Lung (tissue), 12 donors: ENCODE data around the gene ESAM. TPM values are rescaled to one million over a fixed set of nuclear protein-coding genes. Genes with fewer than 3 reads are reported as not detected.

ENCODE experiments used
- ATAC-seq: fragments of 200-7000 bp; cut with Tn5 transposase; one replicate; pipeline ENCODE4 v1.9.1; 2020; ENCODE audit warnings: moderate number of reproducible peaks; ENCODE audit not compliant: insufficient read depth, low FRiP score
- DNase-seq, 3 donors: peaks; one replicate each; pipeline ENCODE4 v3.0.0-alpha.2; 2013 to 2017
- H3K27ac ChIP-seq, 2 donors: one replicate each; pipeline ENCODE4 v1.5.1; 2013; ENCODE audit warnings: mild to moderate bottlenecking in 2 of 2, moderate library complexity in 2 of 2, control low read depth in 1 of 2, inconsistent platforms in 1 of 2, low read depth in 1 of 2, low read length in 1 of 2
- H3K27me3 ChIP-seq, 3 donors: one replicate each; pipeline ENCODE4 v1.5.1; 2013; ENCODE audit warnings: low read length in 2 of 3; ENCODE audit not compliant: control insufficient read depth in 3 of 3, insufficient read depth in 3 of 3
- H3K36me3 ChIP-seq, 4 donors: one replicate each; pipeline ENCODE4 v1.5.1; 2013; ENCODE audit warnings: low read length in 4 of 4, mild to moderate bottlenecking in 1 of 4, moderate library complexity in 1 of 4; ENCODE audit not compliant: control insufficient read depth in 4 of 4, insufficient read depth in 4 of 4
- H3K4me1 ChIP-seq, 5 donors: one replicate each; pipeline ENCODE4 v1.5.1; 2013; ENCODE audit warnings: low read length in 5 of 5, mild to moderate bottlenecking in 2 of 5, moderate library complexity in 1 of 5; ENCODE audit not compliant: control insufficient read depth in 5 of 5, insufficient read depth in 5 of 5
- H3K4me3 ChIP-seq: one replicate; pipeline ENCODE4 v1.5.1; 2013; ENCODE audit warnings: mild to moderate bottlenecking, control low read depth, moderate library complexity
- H3K9ac ChIP-seq, 2 donors: one replicate each; pipeline ENCODE4 v1.5.1; 2013; ENCODE audit warnings: low read length in 2 of 2, control low read depth in 1 of 2; ENCODE audit not compliant: insufficient read depth in 1 of 2
- H3K9me3 ChIP-seq, 4 donors: one replicate each; pipeline ENCODE4 v1.5.1; 2013; ENCODE audit warnings: low read length in 3 of 4, mild to moderate bottlenecking in 1 of 4, moderate library complexity in 1 of 4; ENCODE audit not compliant: control insufficient read depth in 4 of 4, insufficient read depth in 3 of 4
- WGBS, 2 donors: extraction: QIAGEN DNeasy Blood & Tissue Kit; methylation state at CpG; one replicate each; pipeline ENCODE4 v1.1.7; 2013; 5-methylcytosine and 5-hydroxymethylcytosine counted together
- polyA plus RNA-seq, 2 donors: library from polyadenylated mRNA; stranded (reverse); fragments of 200-250 nt; gene quantifications; one replicate each; pipeline ENCODE4 v1.2.1, GENCODE V29; 2013
- total RNA-seq, 2 donors: library from RNA; depleted of rRNA in 1 of 2; stranded (reverse); fragments of >200 nt in 1 of 2; gene quantifications; one replicate each; pipeline ENCODE4 v1.2.1, GENCODE V29; 2014 to 2021
- TF ChIP-seq, protein P1 (sequence below): IDR thresholded peaks from 2 replicates; pipeline ENCODE4 v1.5.1; 2012; ENCODE audit warnings: mild to moderate bottlenecking; ENCODE audit errors: control extremely low read depth, extremely low read depth
- donor health status: control.
- donor health status: control.
- donor health status: Bipolar disorder and iron deficiency.
- donor health status: healthy.
- donor health status: DM: yes; HTN: yes; CAD: no.

The ESAM gene
- total and polyA plus RNA-seq, 4 donors: 77.7 to 142 (median 130) TPM

GRCh38 chr11:124727474-124727873 lies 34.6 kb downstream of the ESAM start:
- Histone ChIP-seq H3K27ac (peak overlapping the region in 1 of 2 donors; percentile 35), H3K36me3 (no peaks in the 10 kb centered on the region), H3K4me1 (peaks cover 0 to 16% (median 14%) of the 10 kb centered on the region in 5 donors), H3K9me3 (no peaks in the 10 kb centered on the region), H3K27me3 (peaks cover 0 to 17% (median 0%) of the 10 kb centered on the region in 3 donors), H3K4me3 (no peak overlapping the region), H3K9ac (no peak overlapping the region)
- ATAC-seq: no peak
- TF ChIP-seq, protein P1, sequence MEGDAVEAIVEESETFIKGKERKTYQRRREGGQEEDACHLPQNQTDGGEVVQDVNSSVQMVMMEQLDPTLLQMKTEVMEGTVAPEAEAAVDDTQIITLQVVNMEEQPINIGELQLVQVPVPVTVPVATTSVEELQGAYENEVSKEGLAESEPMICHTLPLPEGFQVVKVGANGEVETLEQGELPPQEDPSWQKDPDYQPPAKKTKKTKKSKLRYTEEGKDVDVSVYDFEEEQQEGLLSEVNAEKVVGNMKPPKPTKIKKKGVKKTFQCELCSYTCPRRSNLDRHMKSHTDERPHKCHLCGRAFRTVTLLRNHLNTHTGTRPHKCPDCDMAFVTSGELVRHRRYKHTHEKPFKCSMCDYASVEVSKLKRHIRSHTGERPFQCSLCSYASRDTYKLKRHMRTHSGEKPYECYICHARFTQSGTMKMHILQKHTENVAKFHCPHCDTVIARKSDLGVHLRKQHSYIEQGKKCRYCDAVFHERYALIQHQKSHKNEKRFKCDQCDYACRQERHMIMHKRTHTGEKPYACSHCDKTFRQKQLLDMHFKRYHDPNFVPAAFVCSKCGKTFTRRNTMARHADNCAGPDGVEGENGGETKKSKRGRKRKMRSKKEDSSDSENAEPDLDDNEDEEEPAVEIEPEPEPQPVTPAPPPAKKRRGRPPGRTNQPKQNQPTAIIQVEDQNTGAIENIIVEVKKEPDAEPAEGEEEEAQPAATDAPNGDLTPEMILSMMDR: no peak
- DNase-seq: no peak
- 67 to 70% methylated on average over 4 of the region's 4 CpGs for WGBS, 2 donors

DNA sequence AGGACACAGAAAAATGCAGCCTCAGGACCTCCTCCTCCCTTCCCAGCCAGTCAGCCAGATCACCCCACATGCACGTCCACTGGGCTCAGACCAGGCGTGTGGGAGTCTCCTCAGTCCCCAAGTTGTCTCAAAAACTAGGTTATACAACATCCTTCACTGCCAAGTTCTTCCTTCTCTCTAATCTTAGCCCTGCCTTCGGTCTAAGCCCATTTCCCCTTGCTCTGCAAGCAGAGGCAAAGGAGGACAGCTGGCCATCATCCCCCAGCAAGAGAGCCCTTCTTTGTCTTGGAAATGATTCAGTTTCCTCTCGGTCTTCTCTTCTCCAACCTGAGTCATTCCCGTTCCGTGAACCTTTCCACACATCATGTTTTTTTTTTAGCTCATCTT lies 36.4 kb downstream of the ESAM start:
- Histone ChIP-seq H3K27ac (peak overlapping the region in 1 of 2 donors; percentile 69), H3K4me3 (no peak overlapping the region), H3K4me1 (peaks cover 0 to 20% (median 14%) of the 10 kb centered on the region in 5 donors), H3K27me3 (peaks cover 0 to 33% (median 3%) of the 10 kb centered on the region in 3 donors), H3K9me3 (no peaks in the 10 kb centered on the region), H3K9ac (peak overlapping the region in 1 of 2 donors; percentile 3), H3K36me3 (no peaks in the 10 kb centered on the region)
- peak; percentile 12 for ATAC-seq
- TF ChIP-seq, protein P1: no peak
- WGBS, 2 donors: 7 to 11% methylated on average over 6 of the region's 6 CpGs
- peak in 1 of 3 donors; percentile 60 for DNase-seq

DNA sequence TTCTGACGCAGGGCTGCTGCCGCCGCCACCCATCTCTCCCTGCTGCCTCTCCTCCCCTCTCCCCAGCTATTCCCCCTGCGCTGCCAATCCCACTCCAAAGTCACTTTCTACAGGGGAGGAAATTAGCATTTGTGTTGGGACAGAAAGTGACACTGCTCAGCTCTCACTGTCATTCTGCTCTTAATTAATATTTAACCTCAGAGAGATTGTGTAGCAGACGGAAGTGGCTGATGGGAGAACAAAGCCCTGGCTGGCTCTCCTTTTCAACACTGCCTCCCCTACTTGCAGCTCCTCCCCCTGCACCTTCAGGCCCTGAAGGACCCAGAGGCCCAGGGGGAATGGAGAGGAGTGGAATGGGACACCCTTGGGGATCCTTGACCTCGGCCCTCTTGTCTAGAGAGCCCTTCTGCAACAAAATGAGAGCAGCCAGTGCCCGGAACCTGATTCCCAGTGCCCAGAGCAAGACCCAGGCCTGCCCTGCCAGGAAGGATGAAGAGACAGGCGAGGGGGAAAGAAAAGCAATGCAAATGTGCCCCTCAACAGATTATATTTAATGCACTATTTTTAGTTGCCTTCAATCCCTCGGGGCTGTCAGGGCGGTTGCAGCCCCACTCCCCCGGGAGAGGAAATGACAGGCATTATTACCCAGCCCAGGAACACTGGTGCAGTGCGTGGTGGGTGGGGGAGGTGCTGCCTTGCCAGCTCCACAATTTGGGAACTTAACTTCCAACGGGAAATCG lies 36.9 kb downstream of the ESAM start:
- WGBS, 2 donors: 23 to 25% methylated on average over 14 of the region's 14 CpGs
- Histone ChIP-seq H3K4me1 (peaks cover 0 to 20% (median 14%) of the 10 kb centered on the region in 5 donors), H3K9ac (peak overlapping the region in 1 of 2 donors; percentile 3), H3K27ac (peak overlapping the region in 1 of 2 donors; percentile 69), H3K27me3 (peaks cover 0 to 35% (median 7%) of the 10 kb centered on the region in 3 donors), H3K36me3 (no peaks in the 10 kb centered on the region), H3K9me3 (no peaks in the 10 kb centered on the region), H3K4me3 (no peak overlapping the region)
- TF ChIP-seq, protein P1: no peak
- DNase-seq: peak; percentile 57 to 78 (median 72)
- ATAC-seq: peak; percentile 78
